IPS-18a (cell line): Measurements from ENCODE around the gene KRT84.

ENCODE experiments used
- H3K27ac ChIP-seq: one replicate; pipeline ENCODE4 v1.5.1; 2013; ENCODE audit warnings: low read length
- H3K27me3 ChIP-seq: one replicate; pipeline ENCODE4 v1.6.1; 2013; ENCODE audit warnings: mild to moderate bottlenecking, low read length; ENCODE audit not compliant: control insufficient read depth, insufficient read depth
- H3K36me3 ChIP-seq: one replicate; pipeline ENCODE4 v1.6.1; 2013; ENCODE audit warnings: low read depth, low read length; ENCODE audit not compliant: control insufficient read depth
- H3K4me1 ChIP-seq: one replicate; pipeline ENCODE4 v1.6.1; 2013; ENCODE audit warnings: low read depth, low read length; ENCODE audit not compliant: control insufficient read depth
- H3K4me3 ChIP-seq: one replicate; pipeline ENCODE4 v1.5.1; 2013; ENCODE audit warnings: low read length
- H3K9ac ChIP-seq: one replicate; pipeline ENCODE4 v1.6.1; 2013; ENCODE audit warnings: mild to moderate bottlenecking, low read length, moderate library complexity
- H3K9me3 ChIP-seq: one replicate; pipeline ENCODE4 v1.6.1; 2013; ENCODE audit warnings: low read depth, low read length; ENCODE audit not compliant: control insufficient read depth

KRT84 gene

DNA sequence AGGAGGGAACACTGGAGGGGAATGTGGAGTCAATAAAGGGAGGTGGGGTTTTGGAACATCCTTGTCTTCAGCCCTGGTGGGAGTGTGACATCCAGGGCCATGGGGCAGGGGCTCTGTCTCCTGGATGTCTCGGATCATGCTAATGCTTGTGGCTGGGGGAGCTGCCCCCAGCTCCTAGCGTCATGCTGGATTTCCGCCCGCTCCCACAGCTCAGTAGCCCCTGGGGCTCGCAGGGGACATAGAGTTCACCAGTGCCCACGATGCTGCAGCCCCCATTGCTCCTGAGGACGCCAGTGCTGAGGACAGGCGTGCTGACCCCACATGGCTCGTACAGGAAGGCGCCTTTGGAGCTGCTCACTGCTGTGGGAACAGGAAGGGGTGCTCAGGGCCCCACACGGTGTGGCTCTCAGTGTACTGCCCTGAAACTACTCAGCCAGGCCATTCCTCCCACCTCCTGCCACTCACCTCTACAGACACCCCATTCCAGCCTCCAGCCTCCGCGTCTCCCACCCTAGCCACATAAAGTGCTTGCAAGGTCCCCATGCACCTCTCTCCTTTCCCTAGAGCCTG, 9.5 kb upstream of the KRT84 start:
- no peaks in the 10 kb centered on the region for H3K9me3 ChIP-seq
- H3K4me1 ChIP-seq, result no peaks in the 10 kb centered on the region
- no peaks in the 10 kb centered on the region for H3K36me3 ChIP-seq
- H3K4me3 ChIP-seq, result no peak overlapping the region
- no peak overlapping the region for H3K9ac ChIP-seq
- no peak overlapping the region for H3K27ac ChIP-seq
- H3K27me3 ChIP-seq, result no peaks in the 10 kb centered on the region

DNA sequence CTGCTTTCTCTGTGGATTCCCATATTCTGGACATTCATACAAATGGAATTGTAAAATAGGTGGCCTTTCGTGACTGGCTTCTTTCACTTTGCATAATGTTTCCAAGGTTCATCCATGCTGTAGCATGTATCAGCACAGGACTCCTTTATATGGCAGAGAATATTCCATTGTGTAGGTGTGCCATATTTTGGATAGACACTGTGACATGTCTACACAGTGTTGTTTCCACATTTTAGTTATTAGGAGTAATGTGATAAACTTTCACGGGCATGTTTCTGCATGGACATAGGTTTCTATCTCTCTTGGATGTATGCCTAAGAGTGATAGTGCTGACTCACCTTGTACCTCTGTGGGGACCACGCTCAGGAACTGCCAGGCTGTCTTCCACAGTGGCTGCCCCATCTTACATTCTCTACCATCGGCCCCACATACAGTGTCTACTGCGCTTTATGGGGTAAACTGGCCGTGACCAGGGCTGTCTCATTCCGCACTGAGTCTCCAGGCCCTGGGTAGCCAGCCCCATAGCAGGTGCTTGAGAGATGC, 7.1 kb upstream of the KRT84 start:
- Histone ChIP-seq H3K36me3 (no peaks in the 10 kb centered on the region), H3K4me3 (no peak overlapping the region), H3K9me3 (no peaks in the 10 kb centered on the region), H3K27me3 (no peaks in the 10 kb centered on the region), H3K9ac (no peak overlapping the region), H3K27ac (no peak overlapping the region), H3K4me1 (no peaks in the 10 kb centered on the region)

GRCh38 chr12:52391618-52392002, 6.2 kb upstream of the KRT84 start:
- Histone ChIP-seq H3K9me3 (no peaks in the 10 kb centered on the region), H3K27me3 (no peaks in the 10 kb centered on the region), H3K27ac (no peak overlapping the region), H3K4me1 (no peaks in the 10 kb centered on the region), H3K36me3 (no peaks in the 10 kb centered on the region), H3K9ac (no peak overlapping the region), H3K4me3 (no peak overlapping the region)

GRCh38 chr12:52390739-52391617, 5.5 kb upstream of the KRT84 start:
- H3K27ac ChIP-seq, result no peak overlapping the region
- no peak overlapping the region for H3K9ac ChIP-seq
- H3K9me3 ChIP-seq, result no peaks in the 10 kb centered on the region
- H3K36me3 ChIP-seq, result no peaks in the 10 kb centered on the region
- H3K27me3 ChIP-seq, result no peaks in the 10 kb centered on the region
- H3K4me3 ChIP-seq, result no peak overlapping the region
- no peaks in the 10 kb centered on the region for H3K4me1 ChIP-seq

- Histone ChIP-seq H3K4me3 (no peak overlapping the region), H3K27me3 (no peaks in the 10 kb centered on the region), H3K36me3 (no peaks in the 10 kb centered on the region), H3K4me1 (no peaks in the 10 kb centered on the region), H3K9me3 (no peaks in the 10 kb centered on the region), H3K9ac (no peak overlapping the region), H3K27ac (no peak overlapping the region)
Observed at GRCh38 chr12:52389313-52390207, 4.1 kb upstream of the KRT84 start.

GRCh38 chr12:52387859-52388258, 2.4 kb upstream of the KRT84 start:
- H3K4me1 ChIP-seq, result no peaks in the 10 kb centered on the region
- no peaks in the 10 kb centered on the region for H3K9me3 ChIP-seq
- H3K27ac ChIP-seq, result no peak overlapping the region
- H3K36me3 ChIP-seq, result no peaks in the 10 kb centered on the region
- no peak overlapping the region for H3K9ac ChIP-seq
- H3K4me3 ChIP-seq, result no peak overlapping the region
- no peaks in the 10 kb centered on the region for H3K27me3 ChIP-seq

DNA sequence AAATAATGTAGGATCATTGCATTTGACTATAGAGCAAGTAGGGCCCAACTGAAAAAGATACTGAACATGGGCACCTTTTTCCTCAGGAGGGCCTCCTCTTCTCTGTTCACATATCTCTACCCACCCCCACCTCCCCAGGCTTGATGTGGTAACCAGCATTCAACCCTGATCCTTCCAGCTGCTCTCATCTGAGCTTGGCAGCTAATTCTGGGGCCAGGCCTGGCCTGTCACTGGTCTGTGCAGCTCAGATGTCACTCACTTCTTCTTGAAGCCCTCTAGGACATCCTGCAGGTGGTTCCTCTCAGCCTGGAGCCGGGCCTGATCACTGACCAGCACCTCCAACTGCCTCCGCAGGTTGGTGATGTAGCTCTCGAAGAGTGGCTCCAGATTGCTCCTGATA, 2.1 kb downstream of the KRT84 start:
- H3K9me3 ChIP-seq, result no peaks in the 10 kb centered on the region
- H3K36me3 ChIP-seq, result no peaks in the 10 kb centered on the region
- no peak overlapping the region for H3K9ac ChIP-seq
- H3K4me1 ChIP-seq, result no peaks in the 10 kb centered on the region
- no peak overlapping the region for H3K27ac ChIP-seq
- no peaks in the 10 kb centered on the region for H3K27me3 ChIP-seq
- no peak overlapping the region for H3K4me3 ChIP-seq

DNA sequence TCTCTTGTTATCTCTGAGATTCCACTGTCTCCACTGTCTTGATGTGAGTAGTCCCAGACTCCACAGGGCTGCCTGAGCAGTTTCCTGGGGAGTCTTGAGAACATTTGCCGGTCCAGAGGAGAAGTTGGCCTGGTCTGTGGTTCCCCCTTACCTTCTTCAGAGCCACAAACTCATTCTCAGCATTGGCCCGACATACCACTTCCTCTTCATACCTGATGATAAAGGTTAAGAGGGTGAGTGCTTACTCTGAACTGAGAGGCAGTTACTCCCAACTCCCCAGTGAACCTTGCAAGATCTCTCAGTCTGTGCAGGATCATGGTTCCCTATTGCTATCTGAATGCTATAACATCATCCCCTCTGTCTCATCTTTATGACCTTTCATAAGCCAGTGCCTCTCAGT, 2.6 kb downstream of the KRT84 start:
- Histone ChIP-seq H3K36me3 (no peaks in the 10 kb centered on the region), H3K4me3 (no peak overlapping the region), H3K4me1 (no peaks in the 10 kb centered on the region), H3K27me3 (no peaks in the 10 kb centered on the region), H3K27ac (no peak overlapping the region), H3K9ac (no peak overlapping the region), H3K9me3 (no peaks in the 10 kb centered on the region)

GRCh38 chr12:52381206-52381605, 4.2 kb downstream of the KRT84 start:
- Histone ChIP-seq H3K4me1 (no peaks in the 10 kb centered on the region), H3K9me3 (no peaks in the 10 kb centered on the region), H3K4me3 (no peak overlapping the region), H3K27me3 (no peaks in the 10 kb centered on the region), H3K27ac (no peak overlapping the region), H3K9ac (no peak overlapping the region), H3K36me3 (no peaks in the 10 kb centered on the region)

- H3K9me3 ChIP-seq, result no peaks in the 10 kb centered on the region
- H3K9ac ChIP-seq, result no peak overlapping the region
- no peaks in the 10 kb centered on the region for H3K36me3 ChIP-seq
- H3K4me1 ChIP-seq, result no peaks in the 10 kb centered on the region
- H3K4me3 ChIP-seq, result no peak overlapping the region
- H3K27me3 ChIP-seq, result no peaks in the 10 kb centered on the region
- no peak overlapping the region for H3K27ac ChIP-seq
Observed at GRCh38 chr12:52380271-52380694, 5.2 kb downstream of the KRT84 start.

DNA sequence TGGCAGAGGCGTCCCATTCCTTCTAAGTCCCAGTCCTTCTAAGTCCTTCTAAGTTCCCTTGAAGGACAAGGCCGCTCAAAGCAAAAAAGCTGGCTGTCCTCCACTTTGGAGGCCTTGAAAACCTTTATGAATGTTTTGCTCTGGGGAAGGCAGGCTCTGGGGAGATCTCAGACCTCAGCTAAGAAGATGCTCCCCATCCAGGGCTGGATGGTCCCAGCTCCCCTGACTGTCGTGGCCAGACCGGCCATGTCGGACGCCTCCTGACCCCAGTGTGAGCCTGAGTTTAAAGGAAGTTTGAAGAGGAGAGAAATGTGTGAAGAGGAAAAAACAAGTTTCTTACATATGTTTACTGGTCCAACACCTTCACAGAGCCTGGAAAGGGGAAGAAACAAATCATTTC, 5.9 kb downstream of the KRT84 start:
- H3K9ac ChIP-seq, result no peak overlapping the region
- no peaks in the 10 kb centered on the region for H3K9me3 ChIP-seq
- no peak overlapping the region for H3K4me3 ChIP-seq
- no peak overlapping the region for H3K27ac ChIP-seq
- H3K27me3 ChIP-seq, result no peaks in the 10 kb centered on the region
- no peaks in the 10 kb centered on the region for H3K36me3 ChIP-seq
- H3K4me1 ChIP-seq, result no peaks in the 10 kb centered on the region
